IMR-90 (cell line): ENCODE results near the gene UACA. TPM values are rescaled to one million over a fixed set of nuclear protein-coding genes. Genes with fewer than 3 reads are reported as not detected.

Experiments used
- ATAC-seq: fragments of 200-7000 bp; cut with Tn5 transposase; 2 replicates; pipeline ENCODE4 v1.9.1; 2020; ENCODE audit warnings: low read depth, mild to moderate bottlenecking, moderate library complexity
- BruUV-seq: library from RNA; stranded (reverse); fragments of 400-500 nt; replicated peaks from 2 replicates; lab custom pipeline; 2021; lab: Mats Ljungman, UMichigan
- CTCF ChIA-PET: fragments of 300-600 bp; formaldehyde crosslinking; extraction: SDS; loops from one replicate; lab custom pipeline; 2021; ENCODE audit warnings: antibody characterized with exemption; lab: Yijun Ruan, JAX
- POLR2A ChIA-PET: fragments of 300-600 bp; sonication (Branson Sonifier 250); formaldehyde crosslinking; loops from one replicate; lab custom pipeline; 2022; ENCODE audit warnings: antibody characterized with exemption; ENCODE audit not compliant: unreplicated experiment; lab: Charles Lee
- DNase-seq: peaks from one replicate; pipeline ENCODE4 v3.0.0; 2013
- H2AFZ ChIP-seq: replicated peaks from 2 replicates; pipeline ENCODE3; 2013; ENCODE audit warnings: low read length, mild to moderate bottlenecking; ENCODE audit not compliant: poor library complexity
- H2AK5ac ChIP-seq: 2 replicates; pipeline ENCODE4 v1.6.1; 2013; ENCODE audit warnings: low read depth, low read length, inconsistent platforms
- H2AK9ac ChIP-seq: replicated peaks from 2 replicates; pipeline ENCODE3; 2013; ENCODE audit warnings: mild to moderate bottlenecking, low read depth, low read length, moderate library complexity; ENCODE audit not compliant: poor library complexity
- H2BK120ac ChIP-seq: 2 replicates; pipeline ENCODE4 v1.6.1; 2013; ENCODE audit warnings: low read depth, low read length, inconsistent platforms
- H2BK15ac ChIP-seq: 3 replicates; pipeline ENCODE4 v1.6.1; 2013; ENCODE audit warnings: low read depth, low read length, inconsistent platforms
- H2BK20ac ChIP-seq: 2 replicates; pipeline ENCODE4 v1.6.1; 2013; ENCODE audit warnings: low read depth, mild to moderate bottlenecking, inconsistent platforms, low read length, moderate library complexity
- H2BK5ac ChIP-seq: 2 replicates; pipeline ENCODE4 v1.6.1; 2013; ENCODE audit warnings: mild to moderate bottlenecking, low read depth, low read length, inconsistent platforms; ENCODE audit not compliant: poor library complexity, severe bottlenecking
- H3K14ac ChIP-seq: replicated peaks from 2 replicates; pipeline ENCODE4 v1.6.1; 2013; ENCODE audit warnings: low read depth, low read length, inconsistent platforms
- H3K18ac ChIP-seq: 2 replicates; pipeline ENCODE4 v1.6.1; 2013; ENCODE audit warnings: low read depth, low read length, control low read depth
- H3K23ac ChIP-seq: 2 replicates; pipeline ENCODE4 v1.6.1; 2013; ENCODE audit warnings: low read depth, low read length, inconsistent platforms
- H3K27ac ChIP-seq: 2 replicates; pipeline ENCODE4 v1.5.1; 2013; ENCODE audit warnings: mild to moderate bottlenecking, control low read depth, low read length; ENCODE audit not compliant: insufficient read depth
- H3K27me3 ChIP-seq: 2 replicates; pipeline ENCODE4 v1.6.1; 2013; ENCODE audit warnings: low read length; ENCODE audit not compliant: control insufficient read depth, insufficient read depth
- H3K36me3 ChIP-seq: 2 replicates; pipeline ENCODE4 v1.6.1; 2013; ENCODE audit warnings: low read length, mixed read lengths; ENCODE audit not compliant: control insufficient read depth, insufficient read depth
- H3K4ac ChIP-seq: 2 replicates; pipeline ENCODE4 v1.6.1; 2013; ENCODE audit warnings: low read depth, low read length, inconsistent platforms
- H3K4me1 ChIP-seq: 2 replicates; pipeline ENCODE4 v1.6.1; 2013; ENCODE audit warnings: low read length, mixed read lengths; ENCODE audit not compliant: control insufficient read depth, insufficient read depth
- H3K4me2 ChIP-seq: 2 replicates; pipeline ENCODE4 v1.6.1; 2013; ENCODE audit warnings: low read depth, mild to moderate bottlenecking, control low read depth, low read length, moderate library complexity
- H3K4me3 ChIP-seq: 2 replicates; pipeline ENCODE4 v1.5.1; 2013; ENCODE audit warnings: low read depth, mild to moderate bottlenecking, control low read depth, low read length, moderate library complexity; ENCODE audit not compliant: insufficient read depth
- H3K56ac ChIP-seq: 2 replicates; pipeline ENCODE4 v1.6.1; 2013; ENCODE audit warnings: low read length, inconsistent platforms; ENCODE audit not compliant: insufficient read depth; ENCODE audit errors: extremely low read depth
- H3K79me1 ChIP-seq, 2 experiments: 2 replicates each; pipeline ENCODE4 v1.6.1; 2013; ENCODE audit warnings: low read length in 2 of 2, inconsistent platforms in 1 of 2, low read depth in 1 of 2
- H3K9ac ChIP-seq: 2 replicates; pipeline ENCODE4 v1.6.1; 2013; ENCODE audit warnings: low read depth, low read length, control low read depth
- H3K9me1 ChIP-seq: 2 replicates; pipeline ENCODE4 v1.6.1; 2013; ENCODE audit warnings: low read length, inconsistent platforms; ENCODE audit not compliant: insufficient read depth
- H3K9me3 ChIP-seq: 2 replicates; pipeline ENCODE4 v1.6.1; 2013; ENCODE audit warnings: low read length; ENCODE audit not compliant: control insufficient read depth, insufficient read depth
- H4K20me1 ChIP-seq: 2 replicates; pipeline ENCODE4 v1.6.1; 2013; ENCODE audit warnings: low read length, inconsistent platforms; ENCODE audit not compliant: insufficient read depth
- H4K5ac ChIP-seq: 2 replicates; pipeline ENCODE4 v1.6.1; 2013; ENCODE audit warnings: mild to moderate bottlenecking, low read depth, low read length, control low read depth
- H4K8ac ChIP-seq, 2 experiments: 2 replicates each; pipeline ENCODE4 v1.6.1; 2013; ENCODE audit warnings: low read depth in 2 of 2, low read length in 2 of 2, control low read depth in 1 of 2, inconsistent platforms in 1 of 2
- H4K91ac ChIP-seq: 2 replicates; pipeline ENCODE4 v1.6.1; 2013; ENCODE audit warnings: low read depth, low read length, inconsistent platforms; ENCODE audit not compliant: insufficient read depth
- BHLHE40 ChIP-seq: fragments of 150-350 bp; IDR thresholded peaks from 2 replicates; pipeline ENCODE4 v1.6.1; 2016; ENCODE audit warnings: mild to moderate bottlenecking, low read depth, low read length
- CEBPB ChIP-seq: IDR thresholded peaks from 2 replicates; pipeline ENCODE4 v1.6.1; 2012; ENCODE audit warnings: low read depth, low read length, improper control_type of control experiment
- CTCF ChIP-seq: conservative IDR thresholded peaks from 2 replicates; pipeline ENCODE4 v1.5.1; 2012; ENCODE audit warnings: mild to moderate bottlenecking, low read depth, low read length, improper control_type of control experiment
- MAFK ChIP-seq: IDR thresholded peaks from 2 replicates; pipeline ENCODE4 v1.6.1; 2012; ENCODE audit warnings: low read depth, low read length, improper control_type of control experiment
- POLR2A ChIP-seq: IDR thresholded peaks from 2 replicates; pipeline ENCODE4 v1.6.1; 2012; ENCODE audit warnings: mild to moderate bottlenecking, low read depth, low read length
- USF2 ChIP-seq: fragments of 150-350 bp; IDR thresholded peaks from 2 replicates; pipeline ENCODE4 v1.6.1; 2017; ENCODE audit warnings: mild to moderate bottlenecking, antibody characterized with exemption, low read length, low read depth
- WGBS, 2 experiments: methylation state at CpG; one replicate each; pipeline versions ENCODE4 v1.1.5 to v1.1.7; 2013; ENCODE audit warnings: missing lambda C conversion rate in 2 of 2; ENCODE audit not compliant: insufficient read length in 1 of 2; ENCODE audit errors: extremely low coverage in 2 of 2; 5-methylcytosine and 5-hydroxymethylcytosine counted together
- dilution Hi-C: fragments of 300-500 bp; cut with HindIII; formaldehyde crosslinking; loops from one replicate; pipeline ENCODE4 v1.14.3; 2018; ENCODE audit warnings: low sequenced_read_pairs; ENCODE audit not compliant: unreplicated experiment
- in situ Hi-C: fragments of 300-500 bp; cut with MboI; formaldehyde crosslinking; loops from 3 replicates; pipeline ENCODE4 v1.14.3; 2019; ENCODE audit warnings: low sequenced_read_pairs, inconsistent platforms, mixed read lengths
- intact Hi-C: fragments of 100-400 bp; cut with micrococcal nuclease; formaldehyde crosslinking; loops from 2 replicates; pipeline ENCODE4 v1.10.0; 2022
- polyA plus RNA-seq, 3 experiments: library from polyadenylated mRNA; depleted of rRNA; stranded (reverse); fragments of >200 nt; gene quantifications; 2 replicates each; pipeline ENCODE4 v1.2.3, GENCODE V29; 2012; ENCODE audit warnings: low replicate concordance in 1 of 3
- total RNA-seq: library from RNA; depleted of rRNA; stranded (reverse); fragments of >200 nt; gene quantifications from 2 replicates; pipeline ENCODE4 v1.2.3, GENCODE V29; 2012

Gene UACA
- total and polyA plus RNA-seq, 2 of the 4 experiments (the other 2 are of a cell fraction), result 156 to 507 TPM

- no peak overlapping the region for H3K56ac ChIP-seq
- H2BK20ac ChIP-seq, result no peak overlapping the region
- no peak overlapping the region for H3K18ac ChIP-seq
- no peak overlapping the region for H3K9ac ChIP-seq
- 75% methylated on average over 1 of the region's 1 CpG; no CpG with 5 or more reads in 1 of the 2 experiments for WGBS, 2 experiments
- H3K4ac ChIP-seq, result no peak overlapping the region
- POLR2A ChIA-PET, result no interaction called here
- H3K14ac ChIP-seq, result no peak overlapping the region
- no peak overlapping the region for H2BK15ac ChIP-seq
- no peaks in the 10 kb centered on the region for H3K36me3 ChIP-seq
- H2AK9ac ChIP-seq, result no peak overlapping the region
- BruUV-seq, result no TSS peak
- ATAC-seq (no peak), DNase-seq (no peak)
- no peak overlapping the region for H3K4me3 ChIP-seq
- peaks cover 9% of the 10 kb centered on the region for H3K4me1 ChIP-seq
- H4K91ac ChIP-seq, result no peak overlapping the region
- H2AFZ ChIP-seq, result no peak overlapping the region
- H2AK5ac ChIP-seq, result no peak overlapping the region
- CTCF ChIA-PET, result no interaction called here
- no peak overlapping the region for H4K5ac ChIP-seq
- intact Hi-C loops, result no loop called here
- no peak overlapping the region for H4K8ac ChIP-seq
- H3K9me1 ChIP-seq, result peaks cover 14% of the 10 kb centered on the region
- TF ChIP-seq POLR2A (no peak), MAFK (no peak), BHLHE40 (no peak), CTCF (no peak), CEBPB (no peak), USF2 (no peak)
- no peak overlapping the region for H3K4me2 ChIP-seq
- no peak overlapping the region for H3K23ac ChIP-seq
- no peaks in the 10 kb centered on the region for H3K27me3 ChIP-seq
- dilution Hi-C loops, result no loop called here
- H3K9me3 ChIP-seq, result no peaks in the 10 kb centered on the region
- no peak overlapping the region for H3K27ac ChIP-seq
- H3K79me1 ChIP-seq, result no peaks in the 10 kb centered on the region
- H4K20me1 ChIP-seq, result no peaks in the 10 kb centered on the region
- in situ Hi-C loops, result no loop called here
- no peak overlapping the region for H2BK5ac ChIP-seq
- H2BK120ac ChIP-seq, result no peak overlapping the region
Observed at GRCh38 chr15:70646169-70646568, 117.2 kb downstream of the UACA start.
